Upper lobe of left lung (tissue), 6 donors: ENCODE results near the gene NFIX. TPM values are rescaled to one million over a fixed set of nuclear protein-coding genes. Genes with fewer than 3 reads are reported as not detected.

Source experiments
- ATAC-seq, 2 donors: fragments of 200-7000 bp; cut with Tn5 transposase; one replicate each; pipeline ENCODE4 v1.9.1; 2022; ENCODE audit warnings: mild to moderate bottlenecking in 2 of 2, moderate library complexity in 2 of 2; ENCODE audit not compliant: low FRiP score in 2 of 2
- DNase-seq, 2 donors: peaks; one replicate each; pipeline ENCODE4 v3.0.0-alpha.2; 2019 to 2020
- H3K27ac ChIP-seq, 4 donors: fragments of 200-600 bp; sonication (generic); one replicate each; pipeline ENCODE4 v1.5.1; 2016 to 2019
- H3K27me3 ChIP-seq, 4 donors: fragments of 200-600 bp; sonication (generic); one replicate each; pipeline ENCODE4 v1.5.1; 2017 to 2019
- H3K36me3 ChIP-seq, 4 donors: fragments of 200-600 bp; sonication (generic); one replicate each; pipeline ENCODE4 v1.5.1; 2016 to 2019
- H3K4me1 ChIP-seq, 4 donors: fragments of 200-600 bp; sonication (generic); one replicate each; pipeline ENCODE4 v1.5.1; 2018 to 2019
- H3K4me3 ChIP-seq, 4 donors: fragments of 200-600 bp; sonication (generic); one replicate each; pipeline ENCODE4 v1.5.1; 2017 to 2019; ENCODE audit warnings: mild to moderate bottlenecking in 2 of 4, moderate library complexity in 1 of 4
- H3K9me3 ChIP-seq, 4 donors: fragments of 200-600 bp; sonication (generic); one replicate each; pipeline ENCODE4 v1.5.1; 2018 to 2019
- CTCF ChIP-seq, 6 experiments: fragments of 450-650 bp in 4 of 6; fragments of 200-600 bp in 2 of 6; sonication (generic) in 2 of 6; IDR thresholded peaks; one replicate each; pipeline ENCODE4 v1.5.1; 2016 to 2019; ENCODE audit warnings: antibody characterized with exemption in 6 of 6
- EP300 ChIP-seq, 4 donors: sonication (generic); formaldehyde crosslinking; IDR thresholded peaks; one replicate each; pipeline ENCODE4 v1.5.1; 2017; ENCODE audit warnings: antibody characterized with exemption in 4 of 4, control low read depth in 2 of 4
- POLR2A ChIP-seq, 4 donors: fragments of 450-650 bp; IDR thresholded peaks; one replicate each; pipeline ENCODE4 v1.5.1; 2016 to 2017; ENCODE audit warnings: antibody characterized with exemption in 4 of 4, mild to moderate bottlenecking in 2 of 4
- POLR2AphosphoS5 ChIP-seq, 2 donors: sonication (generic); formaldehyde crosslinking; IDR thresholded peaks; one replicate each; pipeline ENCODE4 v1.5.1; 2017; ENCODE audit warnings: antibody characterized with exemption in 2 of 2
- WGBS, 2 donors: methylation state at CpG; one replicate each; pipeline ENCODE4 v1.1.5; 2017 to 2018; 5-methylcytosine and 5-hydroxymethylcytosine counted together
- total RNA-seq, 6 donors: library from RNA; depleted of rRNA in 4 of 6; stranded (reverse); fragments of >200 nt in 4 of 6; gene quantifications; one replicate each; pipeline versions ENCODE4 v1.1.0 to v1.2.1, GENCODE V29; 2016 to 2021
- donor health status: DM: no; HTN: no; CAD: no; lungs with moderate emphysema.
- donor health status: DM: no; HTN: yes; CAD: no; lungs with severe emphysema.

Gene NFIX
- total RNA-seq, 6 donors from 2014 or later: 64.0 to 188 (median 107) TPM

GRCh38 chr19:13064092-13064489 lies 68.8 kb downstream of the NFIX start:
- 71 to 78% methylated on average over 4 to 5 of the region's 6 CpGs for WGBS, 2 donors
- Histone ChIP-seq H3K36me3 (no peaks in the 10 kb centered on the region), H3K9me3 (no peaks in the 10 kb centered on the region), H3K27me3 (no peaks in the 10 kb centered on the region), H3K4me1 (peaks cover 46 to 75% (median 69%) of the 10 kb centered on the region in 4 donors), H3K4me3 (no peak overlapping the region), H3K27ac (peak overlapping the region in 3 of 4 donors; percentile 7 to 69 (median 65))
- TF ChIP-seq POLR2AphosphoS5 (IDR thresholded peaks at IDR 0.05) (no peak), POLR2A (IDR thresholded peaks at IDR 0.05) (no peak), CTCF (IDR thresholded peaks at IDR 0.05) (no peak), EP300 (IDR thresholded peaks at IDR 0.05) (no peak)
- no peak for DNase-seq
- no peak for ATAC-seq

DNA sequence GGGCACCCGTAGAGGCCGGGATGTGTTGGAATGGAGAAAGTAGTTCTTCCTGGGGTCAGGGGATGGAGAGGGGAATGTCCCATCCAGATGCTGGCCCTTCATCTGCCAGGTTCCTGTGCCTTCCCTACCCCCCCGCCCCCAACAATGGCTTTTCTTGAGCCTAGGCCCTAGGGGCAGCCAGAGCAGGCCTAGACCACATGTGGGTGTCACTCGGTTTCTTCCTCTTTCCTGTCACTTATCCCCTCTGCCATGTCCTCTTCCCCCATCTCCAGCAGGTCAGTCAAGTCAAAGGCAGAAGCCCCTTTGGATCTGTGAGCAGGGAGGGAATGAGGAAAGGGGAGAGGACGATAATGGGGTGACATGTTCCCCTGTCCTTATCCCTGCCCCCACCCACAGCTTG lies 71.0 kb downstream of the NFIX start:
- WGBS, 2 donors: 78 to 81% methylated on average over 5 of the region's 5 CpGs
- Histone ChIP-seq H3K4me1 (peaks cover 25 to 65% (median 58%) of the 10 kb centered on the region in 4 donors), H3K27ac (peak overlapping the region in 3 of 4 donors; percentile 7 to 69 (median 37)), H3K9me3 (no peaks in the 10 kb centered on the region), H3K36me3 (no peaks in the 10 kb centered on the region), H3K4me3 (no peak overlapping the region), H3K27me3 (no peaks in the 10 kb centered on the region)
- TF ChIP-seq CTCF (IDR thresholded peaks at IDR 0.05) (no peak), POLR2A (IDR thresholded peaks at IDR 0.05) (no peak), EP300 (IDR thresholded peaks at IDR 0.05) (no peak), POLR2AphosphoS5 (IDR thresholded peaks at IDR 0.05) (no peak)
- DNase-seq: no peak
- ATAC-seq: no peak

DNA sequence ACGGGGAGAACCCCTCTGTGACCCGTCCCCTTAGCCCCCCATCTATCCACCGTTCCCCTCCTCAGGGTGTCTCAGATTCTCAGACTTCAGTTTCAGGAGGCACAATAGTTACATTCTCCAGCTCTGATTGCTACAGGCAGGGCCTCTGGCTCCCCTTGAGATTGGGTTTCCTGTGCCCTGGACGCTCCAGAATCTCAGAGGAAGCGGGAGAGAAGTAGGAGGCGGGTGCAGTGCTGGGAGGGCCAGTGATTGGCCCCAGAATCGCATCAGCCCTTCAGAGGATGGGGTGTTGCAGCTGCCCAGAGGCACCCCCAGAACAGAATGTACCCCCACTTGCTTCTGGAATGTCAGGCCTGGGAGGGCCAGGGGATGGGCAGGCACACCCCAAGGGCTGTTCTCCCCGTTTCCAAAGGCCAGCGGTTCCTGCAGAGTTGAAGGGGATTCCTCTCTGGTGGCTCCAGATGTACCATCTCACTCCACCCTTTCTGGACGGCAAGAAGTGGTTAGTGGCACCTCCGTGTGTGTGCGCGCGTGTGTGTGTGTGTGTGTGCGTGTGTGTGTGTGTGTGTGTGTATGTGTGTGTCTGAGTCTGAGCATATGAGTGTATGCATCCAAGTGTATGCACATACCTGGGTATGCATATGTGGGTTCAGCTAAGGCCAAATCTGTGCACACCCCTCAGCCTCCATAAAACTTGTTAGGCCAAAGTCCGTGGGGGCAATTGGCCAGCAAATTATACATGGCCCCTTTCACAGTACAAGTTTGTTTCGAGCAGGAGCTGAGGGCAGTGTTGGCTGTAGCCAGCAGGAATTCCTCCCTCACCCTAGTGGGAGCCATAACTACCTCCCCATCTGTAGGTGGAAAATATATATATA lies 71.9 kb downstream of the NFIX start:
- H3K27me3 ChIP-seq: no peaks in the 10 kb centered on the region
- 60 to 70% methylated on average over 8 to 17 of the region's 17 CpGs for WGBS, 2 donors
- peak overlapping the region in 2 of 4 donors; percentile 27 to 56 for H3K27ac ChIP-seq
- no peak for ATAC-seq
- H3K36me3 ChIP-seq: no peaks in the 10 kb centered on the region
- H3K4me1 ChIP-seq: peaks cover 18 to 55% (median 49%) of the 10 kb centered on the region in 4 donors
- DNase-seq: no peak
- H3K9me3 ChIP-seq: no peaks in the 10 kb centered on the region
- no peak overlapping the region for H3K4me3 ChIP-seq
- TF ChIP-seq POLR2AphosphoS5 (IDR thresholded peaks at IDR 0.05): no peak
- no peak for TF ChIP-seq CTCF (IDR thresholded peaks at IDR 0.05)
- TF ChIP-seq POLR2A (IDR thresholded peaks at IDR 0.05): no peak
- no peak for TF ChIP-seq EP300 (IDR thresholded peaks at IDR 0.05)

GRCh38 chr19:13068085-13068846 lies 73.0 kb downstream of the NFIX start:
- 16 to 63% methylated on average over 3 to 6 of the region's 6 CpGs for WGBS, 2 donors
- no peak for TF ChIP-seq EP300 (IDR thresholded peaks at IDR 0.05)
- H3K9me3 ChIP-seq: no peaks in the 10 kb centered on the region
- peaks cover 0 to 5% (median 0%) of the 10 kb centered on the region in 4 donors for H3K36me3 ChIP-seq
- H3K4me3 ChIP-seq: no peak overlapping the region
- peaks cover 18 to 49% (median 44%) of the 10 kb centered on the region in 4 donors for H3K4me1 ChIP-seq
- peak overlapping the region in 2 of 4 donors; percentile 56 to 69 for H3K27ac ChIP-seq
- DNase-seq (no peak), ATAC-seq (no peak)
- H3K27me3 ChIP-seq: no peaks in the 10 kb centered on the region
